SK-N-SH treated with all-trans-retinoic acid at 6 μM for 48 hours (cell line): ENCODE results near the gene ORC2.

ENCODE experiments used
- ATAC-seq: fragments of 200-7000 bp; cut with Tn5 transposase; 3 replicates; pipeline ENCODE4 v1.9.1; 2020; ENCODE audit warnings: mild to moderate bottlenecking, moderate library complexity
- ARNTL ChIP-seq: fragments of 450-650 bp; formaldehyde crosslinking; IDR thresholded peaks from 2 replicates; pipeline ENCODE4 v1.5.0; 2020; ENCODE audit warnings: low read depth, mild to moderate bottlenecking, moderate library complexity, borderline replicate concordance
- CREB5 ChIP-seq: fragments of 250-450 bp; sonication (Bioruptor Pico); IDR thresholded peaks from 2 replicates; pipeline ENCODE4 v1.5.1; 2020; ENCODE audit warnings: low read depth, mild to moderate bottlenecking, moderate library complexity
- CSDC2 ChIP-seq: fragments of 250-450 bp; sonication (Bioruptor Pico); IDR thresholded peaks from 2 replicates; pipeline ENCODE4 v1.5.0; 2020; ENCODE audit warnings: mild to moderate bottlenecking, moderate library complexity
- CSRNP3 ChIP-seq: fragments of 250-450 bp; sonication (Bioruptor Pico); IDR thresholded peaks from 2 replicates; pipeline ENCODE4 v1.5.1; 2021; ENCODE audit warnings: mild to moderate bottlenecking, moderate library complexity
- ESRRG ChIP-seq: fragments of 250-450 bp; sonication (Bioruptor Pico); IDR thresholded peaks from 2 replicates; pipeline ENCODE4 v1.6.1; 2021; ENCODE audit warnings: mild to moderate bottlenecking
- GLIS3 ChIP-seq: fragments of 250-450 bp; sonication (Bioruptor Pico); IDR thresholded peaks from 2 replicates; pipeline ENCODE4 v1.5.0; 2020; ENCODE audit warnings: mild to moderate bottlenecking, moderate library complexity
- ISL1 ChIP-seq: fragments of 250-450 bp; sonication (Bioruptor Pico); IDR thresholded peaks from 2 replicates; pipeline ENCODE4 v2.1.2; 2022; ENCODE audit warnings: mild to moderate bottlenecking, moderate library complexity
- OSR1 ChIP-seq: fragments of 250-450 bp; sonication (Bioruptor Pico); IDR thresholded peaks from 2 replicates; pipeline ENCODE4 v1.8.0; 2022; ENCODE audit warnings: moderate library complexity, mild to moderate bottlenecking, inconsistent platforms
- PATZ1 ChIP-seq: fragments of 250-450 bp; sonication (Bioruptor Pico); IDR thresholded peaks from 2 replicates; pipeline ENCODE4 v1.8.0; 2020; ENCODE audit warnings: mild to moderate bottlenecking, moderate library complexity, borderline replicate concordance
- POU6F1 ChIP-seq: fragments of 250-450 bp; sonication (Bioruptor Pico); IDR thresholded peaks from 2 replicates; pipeline ENCODE4 v1.8.0; 2021; ENCODE audit warnings: low read depth, mild to moderate bottlenecking, moderate library complexity, borderline replicate concordance
- PPARA ChIP-seq: fragments of 250-450 bp; sonication (Bioruptor Pico); IDR thresholded peaks from 2 replicates; pipeline ENCODE4 v1.5.0; 2020; ENCODE audit warnings: mild to moderate bottlenecking, borderline replicate concordance
- RARB ChIP-seq: fragments of 250-450 bp; sonication (Bioruptor Pico); IDR thresholded peaks from 2 replicates; pipeline ENCODE4 v1.8.0; 2021; ENCODE audit warnings: mild to moderate bottlenecking, moderate library complexity
- SNAI2 ChIP-seq: fragments of 250-450 bp; sonication (Bioruptor Pico); IDR thresholded peaks from 2 replicates; pipeline ENCODE4 v1.5.0; 2020; ENCODE audit warnings: mild to moderate bottlenecking, moderate library complexity
- TCF4 ChIP-seq: fragments of 250-450 bp; sonication (Bioruptor Pico); IDR thresholded peaks from 2 replicates; pipeline ENCODE4 v1.8.0; 2021; ENCODE audit warnings: mild to moderate bottlenecking, moderate library complexity, borderline replicate concordance
- TOX ChIP-seq: fragments of 250-450 bp; sonication (Bioruptor Pico); IDR thresholded peaks from 2 replicates; pipeline ENCODE4 v1.8.0; 2021; ENCODE audit warnings: mild to moderate bottlenecking, moderate library complexity, borderline replicate concordance
- TSHZ2 ChIP-seq: fragments of 250-450 bp; sonication (Bioruptor Pico); IDR thresholded peaks from 2 replicates; pipeline ENCODE4 v1.5.0; 2020; ENCODE audit warnings: mild to moderate bottlenecking, moderate library complexity
- ZC3H10 ChIP-seq: fragments of 250-450 bp; sonication (Bioruptor Pico); IDR thresholded peaks from 2 replicates; pipeline ENCODE4 v1.5.1; 2021; ENCODE audit warnings: mild to moderate bottlenecking, moderate library complexity
- ZFP3 ChIP-seq: fragments of 250-450 bp; sonication (Bioruptor Pico); IDR thresholded peaks from 2 replicates; pipeline ENCODE4 v1.5.0; 2020; ENCODE audit warnings: mild to moderate bottlenecking, moderate library complexity
- ZFP30 ChIP-seq: fragments of 450-650 bp; formaldehyde crosslinking; IDR thresholded peaks from 2 replicates; pipeline ENCODE4 v1.5.0; 2022; ENCODE audit warnings: mild to moderate bottlenecking, moderate library complexity
- ZNF565 ChIP-seq: fragments of 450-650 bp; formaldehyde crosslinking; conservative IDR thresholded peaks from 2 replicates; pipeline ENCODE4 v1.5.0; 2020; ENCODE audit warnings: low read depth, mild to moderate bottlenecking, moderate library complexity
- ZNF70 ChIP-seq: fragments of 450-650 bp; formaldehyde crosslinking; IDR thresholded peaks from 2 replicates; pipeline ENCODE4 v1.5.0; 2020; ENCODE audit warnings: mild to moderate bottlenecking, moderate library complexity
- ZNF8 ChIP-seq: fragments of 450-650 bp; formaldehyde crosslinking; IDR thresholded peaks from 2 replicates; pipeline ENCODE4 v1.5.0; 2020; ENCODE audit warnings: mild to moderate bottlenecking, moderate library complexity

Gene ORC2

GRCh38 chr2:200862532-200863000, 100.9 kb downstream of the ORC2 start:
- TF ChIP-seq ZFP3 (CRISPR knock-in tag), result no peak
- no peak for TF ChIP-seq OSR1 (CRISPR knock-in tag)
- no peak for TF ChIP-seq CSDC2 (CRISPR knock-in tag)
- TF ChIP-seq PATZ1 (CRISPR knock-in tag), result no peak
- no peak for TF ChIP-seq ISL1 (CRISPR knock-in tag)
- no peak for TF ChIP-seq ZNF565
- no peak for TF ChIP-seq RARB (CRISPR knock-in tag)
- TF ChIP-seq ESRRG (CRISPR knock-in tag), result no peak
- no peak for TF ChIP-seq ZNF8 (CRISPR knock-in tag)
- no peak for TF ChIP-seq ZFP30 (CRISPR knock-in tag)
- no peak for TF ChIP-seq TOX (CRISPR knock-in tag)
- TF ChIP-seq TSHZ2 (CRISPR knock-in tag), result no peak
- no peak for TF ChIP-seq CREB5 (CRISPR knock-in tag)
- TF ChIP-seq TCF4, result no peak
- TF ChIP-seq ZNF70 (CRISPR knock-in tag), result no peak
- TF ChIP-seq ZC3H10 (CRISPR knock-in tag), result no peak
- no peak for TF ChIP-seq PPARA
- TF ChIP-seq GLIS3 (CRISPR knock-in tag), result no peak
- TF ChIP-seq CSRNP3 (CRISPR knock-in tag), result no peak
- no peak for TF ChIP-seq SNAI2 (CRISPR knock-in tag)
- peak; percentile 12; the same call in 2 of the 3 replicates for ATAC-seq

- TF ChIP-seq GLIS3 (CRISPR knock-in tag) (no peak), ZNF8 (CRISPR knock-in tag) (no peak), OSR1 (CRISPR knock-in tag) (no peak), ZFP30 (CRISPR knock-in tag) (no peak), ISL1 (CRISPR knock-in tag) (no peak), ZNF70 (CRISPR knock-in tag) (no peak), ZC3H10 (CRISPR knock-in tag) (no peak), ESRRG (CRISPR knock-in tag) (no peak), POU6F1 (CRISPR knock-in tag) (no peak), PPARA (no peak), CREB5 (CRISPR knock-in tag) (no peak), RARB (CRISPR knock-in tag) (no peak), CSRNP3 (CRISPR knock-in tag) (no peak), ZFP3 (CRISPR knock-in tag) (no peak), SNAI2 (CRISPR knock-in tag) (no peak), ARNTL (no peak), ZNF565 (no peak)
- ATAC-seq, result no peak
Observed at GRCh38 chr2:200861617-200862155, 101.8 kb downstream of the ORC2 start.
